Stimulated activated CD8-positive, alpha-beta memory T cell treated with anti-CD3 and anti-CD28 coated beads, Interleukin-4, amount 100 ng/mL, for 1 hour (primary cell): Measurements from ENCODE around the gene XAGE1B.
"Not testable (repeated sequence)": the region's sequence is repeated elsewhere in the genome, so short reads cannot be mapped to it uniquely, and the experiment has no call there.

Experiments used
- DNase-seq, 2 donors: peaks; one replicate each; pipeline ENCODE4 v3.0.0-alpha.2; 2020; ENCODE audit warnings: low read depth in 2 of 2, low spot score in 1 of 2

The XAGE1B gene

GRCh38 chrX:52516987-52517325 is at the start of gene XAGE1B:
TSS of gene XAGE1B (minus strand) at chrX:52517063. CDS start at chrX:52515527, 1,536 bp downstream.
- not testable (repeated sequence) for DNase-seq

GRCh38 chrX:52563105-52563504 is 46.2 kb upstream of the XAGE1B start:
- DNase-seq: no peak

- no peak for DNase-seq
These were observed 41.3 kb upstream of the XAGE1B start for GRCh38 chrX:52558140-52558539.

GRCh38 chrX:52556741-52557140 is 39.9 kb upstream of the XAGE1B start:
- no peak for DNase-seq

- DNase-seq: no peak
These were observed 37.3 kb upstream of the XAGE1B start for GRCh38 chrX:52553995-52554642.

GRCh38 chrX:52548769-52549168 is 31.9 kb upstream of the XAGE1B start:
- DNase-seq: not testable (repeated sequence)

GRCh38 chrX:52544147-52544840 is 27.4 kb upstream of the XAGE1B start:
- DNase-seq: no peak

GRCh38 chrX:52542311-52542710 is 25.4 kb upstream of the XAGE1B start:
- DNase-seq: no peak

- DNase-seq: not testable (repeated sequence)
These were observed 24.2 kb upstream of the XAGE1B start for GRCh38 chrX:52541051-52541450.

GRCh38 chrX:52516110-52516986 is 515 bp downstream of the XAGE1B start:
- DNase-seq: not testable (repeated sequence)

GRCh38 chrX:52511126-52511525 is 5.7 kb downstream of the XAGE1B start:
- not testable (repeated sequence) for DNase-seq

GRCh38 chrX:52509916-52510315 is 6.9 kb downstream of the XAGE1B start:
- no peak for DNase-seq

GRCh38 chrX:52507331-52507730 is 9.5 kb downstream of the XAGE1B start:
- no peak for DNase-seq

GRCh38 chrX:52504551-52504950 is 12.3 kb downstream of the XAGE1B start:
- DNase-seq: no peak

GRCh38 chrX:52501362-52501761 is 15.5 kb downstream of the XAGE1B start:
- DNase-seq: not testable (repeated sequence)

GRCh38 chrX:52496419-52496772 is 20.5 kb downstream of the XAGE1B start:
- not testable (repeated sequence) for DNase-seq

- DNase-seq: not testable (repeated sequence)
These were observed 21.1 kb downstream of the XAGE1B start, which contains the start of gene XAGE1A for GRCh38 chrX:52495545-52496418. TSS of gene XAGE1A (plus strand) at chrX:52495808. CDS start at chrX:52497362, 1,554 bp downstream.

GRCh38 chrX:52471301-52471700 is 45.6 kb downstream of the XAGE1B start:
- not testable (repeated sequence) for DNase-seq
